ENCODE results near the gene PCNX1.

DNA sequence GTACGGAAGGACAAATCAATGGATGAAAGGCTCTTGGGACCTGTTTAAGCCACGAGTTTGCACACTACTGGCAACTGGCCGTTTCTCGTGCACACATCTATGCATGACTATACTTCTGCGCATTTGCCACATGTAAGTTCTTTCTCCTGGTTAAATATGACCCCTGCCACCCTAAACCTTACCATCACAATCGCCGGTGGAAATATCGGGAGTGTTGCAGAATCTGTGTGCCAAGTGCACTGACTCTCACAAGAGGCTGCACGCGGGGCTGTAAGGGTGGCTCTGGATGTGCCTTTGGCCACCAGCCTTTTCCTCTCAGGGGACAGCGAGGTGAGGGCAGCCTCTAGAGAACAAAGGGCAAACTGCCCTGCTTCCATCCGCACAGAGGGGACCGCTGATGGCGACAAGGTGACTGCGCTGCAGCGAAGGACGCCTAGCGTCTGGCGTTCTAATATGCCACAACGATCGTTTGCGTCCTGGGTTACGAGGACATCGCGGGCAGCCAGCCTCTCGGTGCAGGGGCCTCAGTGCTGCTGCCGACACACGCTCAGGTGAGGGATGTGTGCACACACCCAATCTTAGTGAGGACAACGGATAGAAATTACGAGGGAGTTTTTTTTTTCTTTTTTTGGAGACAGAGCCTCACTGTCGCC, 232.2 kb downstream of the PCNX1 start:
- TF ChIP-seq, protein P1, sequence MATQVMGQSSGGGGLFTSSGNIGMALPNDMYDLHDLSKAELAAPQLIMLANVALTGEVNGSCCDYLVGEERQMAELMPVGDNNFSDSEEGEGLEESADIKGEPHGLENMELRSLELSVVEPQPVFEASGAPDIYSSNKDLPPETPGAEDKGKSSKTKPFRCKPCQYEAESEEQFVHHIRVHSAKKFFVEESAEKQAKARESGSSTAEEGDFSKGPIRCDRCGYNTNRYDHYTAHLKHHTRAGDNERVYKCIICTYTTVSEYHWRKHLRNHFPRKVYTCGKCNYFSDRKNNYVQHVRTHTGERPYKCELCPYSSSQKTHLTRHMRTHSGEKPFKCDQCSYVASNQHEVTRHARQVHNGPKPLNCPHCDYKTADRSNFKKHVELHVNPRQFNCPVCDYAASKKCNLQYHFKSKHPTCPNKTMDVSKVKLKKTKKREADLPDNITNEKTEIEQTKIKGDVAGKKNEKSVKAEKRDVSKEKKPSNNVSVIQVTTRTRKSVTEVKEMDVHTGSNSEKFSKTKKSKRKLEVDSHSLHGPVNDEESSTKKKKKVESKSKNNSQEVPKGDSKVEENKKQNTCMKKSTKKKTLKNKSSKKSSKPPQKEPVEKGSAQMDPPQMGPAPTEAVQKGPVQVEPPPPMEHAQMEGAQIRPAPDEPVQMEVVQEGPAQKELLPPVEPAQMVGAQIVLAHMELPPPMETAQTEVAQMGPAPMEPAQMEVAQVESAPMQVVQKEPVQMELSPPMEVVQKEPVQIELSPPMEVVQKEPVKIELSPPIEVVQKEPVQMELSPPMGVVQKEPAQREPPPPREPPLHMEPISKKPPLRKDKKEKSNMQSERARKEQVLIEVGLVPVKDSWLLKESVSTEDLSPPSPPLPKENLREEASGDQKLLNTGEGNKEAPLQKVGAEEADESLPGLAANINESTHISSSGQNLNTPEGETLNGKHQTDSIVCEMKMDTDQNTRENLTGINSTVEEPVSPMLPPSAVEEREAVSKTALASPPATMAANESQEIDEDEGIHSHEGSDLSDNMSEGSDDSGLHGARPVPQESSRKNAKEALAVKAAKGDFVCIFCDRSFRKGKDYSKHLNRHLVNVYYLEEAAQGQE (IDR thresholded peaks at IDR 0.05): no peak
- TF ChIP-seq, protein P2, sequence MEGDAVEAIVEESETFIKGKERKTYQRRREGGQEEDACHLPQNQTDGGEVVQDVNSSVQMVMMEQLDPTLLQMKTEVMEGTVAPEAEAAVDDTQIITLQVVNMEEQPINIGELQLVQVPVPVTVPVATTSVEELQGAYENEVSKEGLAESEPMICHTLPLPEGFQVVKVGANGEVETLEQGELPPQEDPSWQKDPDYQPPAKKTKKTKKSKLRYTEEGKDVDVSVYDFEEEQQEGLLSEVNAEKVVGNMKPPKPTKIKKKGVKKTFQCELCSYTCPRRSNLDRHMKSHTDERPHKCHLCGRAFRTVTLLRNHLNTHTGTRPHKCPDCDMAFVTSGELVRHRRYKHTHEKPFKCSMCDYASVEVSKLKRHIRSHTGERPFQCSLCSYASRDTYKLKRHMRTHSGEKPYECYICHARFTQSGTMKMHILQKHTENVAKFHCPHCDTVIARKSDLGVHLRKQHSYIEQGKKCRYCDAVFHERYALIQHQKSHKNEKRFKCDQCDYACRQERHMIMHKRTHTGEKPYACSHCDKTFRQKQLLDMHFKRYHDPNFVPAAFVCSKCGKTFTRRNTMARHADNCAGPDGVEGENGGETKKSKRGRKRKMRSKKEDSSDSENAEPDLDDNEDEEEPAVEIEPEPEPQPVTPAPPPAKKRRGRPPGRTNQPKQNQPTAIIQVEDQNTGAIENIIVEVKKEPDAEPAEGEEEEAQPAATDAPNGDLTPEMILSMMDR (IDR thresholded peaks at IDR 0.05; ENCODE audit: low read depth, low read length, missing input control): no peak
- no peak for TF ChIP-seq SP1 (IDR thresholded peaks at IDR 0.05)
- no peak for TF ChIP-seq TAF1 (conservative IDR thresholded peaks at IDR 0.05)
- TF ChIP-seq GABPA (IDR thresholded peaks at IDR 0.05 in 1 of 2, conservative IDR thresholded peaks at IDR 0.05 in 1 of 2): no peak
- no peak for TF ChIP-seq RAD21 (IDR thresholded peaks at IDR 0.05)

Measured in liver (tissue), 3 donors.